ENCODE measurements around the gene PDGFD. TPM values are rescaled to one million over a fixed set of nuclear protein-coding genes. Genes with fewer than 3 reads are reported as not detected.

Gene PDGFD
- total and polyA plus RNA-seq, 2 experiments from 2014 or later, result 1.9 to 4.5 TPM

GRCh38 chr11:104169091-104169490, 5.1 kb upstream of the PDGFD start:
- H3F3A ChIP-seq (replicated peaks; ENCODE audit: low read depth), result no peaks in the 10 kb centered on the region
- no peak overlapping the region for H3K27ac ChIP-seq (ENCODE audit: low read depth)
- peaks cover 7% of the 10 kb centered on the region; the same call in 2 of the 3 replicates for H3K4me1 Mint-ChIP-seq
- H3K36me3 Mint-ChIP-seq (ENCODE audit: low read depth), result no peaks in the 10 kb centered on the region
- no peak for DNase-seq (ENCODE audit: low spot score)
- H2AFZ ChIP-seq, result no peak overlapping the region
- H3K4me1 ChIP-seq (ENCODE audit: insufficient read depth), result no peaks in the 10 kb centered on the region; the same call in 1 of the 2 replicates
- peaks cover 3% of the 10 kb centered on the region; the same call in 1 of the 3 replicates for H3K9me3 Mint-ChIP-seq
- TF ChIP-seq CREB1 (CRISPR knock-in tag; IDR thresholded peaks at IDR 0.05; ENCODE audit: low read depth), result no peak
- TF ChIP-seq EZH2phosphoT487 (IDR thresholded peaks at IDR 0.05; ENCODE audit: unreplicated experiment), result no peak
- no peak for TF ChIP-seq CTCF (conservative IDR thresholded peaks at IDR 0.05; ENCODE audit: low read depth in 2 of 2)
- TF ChIP-seq, protein P1, sequence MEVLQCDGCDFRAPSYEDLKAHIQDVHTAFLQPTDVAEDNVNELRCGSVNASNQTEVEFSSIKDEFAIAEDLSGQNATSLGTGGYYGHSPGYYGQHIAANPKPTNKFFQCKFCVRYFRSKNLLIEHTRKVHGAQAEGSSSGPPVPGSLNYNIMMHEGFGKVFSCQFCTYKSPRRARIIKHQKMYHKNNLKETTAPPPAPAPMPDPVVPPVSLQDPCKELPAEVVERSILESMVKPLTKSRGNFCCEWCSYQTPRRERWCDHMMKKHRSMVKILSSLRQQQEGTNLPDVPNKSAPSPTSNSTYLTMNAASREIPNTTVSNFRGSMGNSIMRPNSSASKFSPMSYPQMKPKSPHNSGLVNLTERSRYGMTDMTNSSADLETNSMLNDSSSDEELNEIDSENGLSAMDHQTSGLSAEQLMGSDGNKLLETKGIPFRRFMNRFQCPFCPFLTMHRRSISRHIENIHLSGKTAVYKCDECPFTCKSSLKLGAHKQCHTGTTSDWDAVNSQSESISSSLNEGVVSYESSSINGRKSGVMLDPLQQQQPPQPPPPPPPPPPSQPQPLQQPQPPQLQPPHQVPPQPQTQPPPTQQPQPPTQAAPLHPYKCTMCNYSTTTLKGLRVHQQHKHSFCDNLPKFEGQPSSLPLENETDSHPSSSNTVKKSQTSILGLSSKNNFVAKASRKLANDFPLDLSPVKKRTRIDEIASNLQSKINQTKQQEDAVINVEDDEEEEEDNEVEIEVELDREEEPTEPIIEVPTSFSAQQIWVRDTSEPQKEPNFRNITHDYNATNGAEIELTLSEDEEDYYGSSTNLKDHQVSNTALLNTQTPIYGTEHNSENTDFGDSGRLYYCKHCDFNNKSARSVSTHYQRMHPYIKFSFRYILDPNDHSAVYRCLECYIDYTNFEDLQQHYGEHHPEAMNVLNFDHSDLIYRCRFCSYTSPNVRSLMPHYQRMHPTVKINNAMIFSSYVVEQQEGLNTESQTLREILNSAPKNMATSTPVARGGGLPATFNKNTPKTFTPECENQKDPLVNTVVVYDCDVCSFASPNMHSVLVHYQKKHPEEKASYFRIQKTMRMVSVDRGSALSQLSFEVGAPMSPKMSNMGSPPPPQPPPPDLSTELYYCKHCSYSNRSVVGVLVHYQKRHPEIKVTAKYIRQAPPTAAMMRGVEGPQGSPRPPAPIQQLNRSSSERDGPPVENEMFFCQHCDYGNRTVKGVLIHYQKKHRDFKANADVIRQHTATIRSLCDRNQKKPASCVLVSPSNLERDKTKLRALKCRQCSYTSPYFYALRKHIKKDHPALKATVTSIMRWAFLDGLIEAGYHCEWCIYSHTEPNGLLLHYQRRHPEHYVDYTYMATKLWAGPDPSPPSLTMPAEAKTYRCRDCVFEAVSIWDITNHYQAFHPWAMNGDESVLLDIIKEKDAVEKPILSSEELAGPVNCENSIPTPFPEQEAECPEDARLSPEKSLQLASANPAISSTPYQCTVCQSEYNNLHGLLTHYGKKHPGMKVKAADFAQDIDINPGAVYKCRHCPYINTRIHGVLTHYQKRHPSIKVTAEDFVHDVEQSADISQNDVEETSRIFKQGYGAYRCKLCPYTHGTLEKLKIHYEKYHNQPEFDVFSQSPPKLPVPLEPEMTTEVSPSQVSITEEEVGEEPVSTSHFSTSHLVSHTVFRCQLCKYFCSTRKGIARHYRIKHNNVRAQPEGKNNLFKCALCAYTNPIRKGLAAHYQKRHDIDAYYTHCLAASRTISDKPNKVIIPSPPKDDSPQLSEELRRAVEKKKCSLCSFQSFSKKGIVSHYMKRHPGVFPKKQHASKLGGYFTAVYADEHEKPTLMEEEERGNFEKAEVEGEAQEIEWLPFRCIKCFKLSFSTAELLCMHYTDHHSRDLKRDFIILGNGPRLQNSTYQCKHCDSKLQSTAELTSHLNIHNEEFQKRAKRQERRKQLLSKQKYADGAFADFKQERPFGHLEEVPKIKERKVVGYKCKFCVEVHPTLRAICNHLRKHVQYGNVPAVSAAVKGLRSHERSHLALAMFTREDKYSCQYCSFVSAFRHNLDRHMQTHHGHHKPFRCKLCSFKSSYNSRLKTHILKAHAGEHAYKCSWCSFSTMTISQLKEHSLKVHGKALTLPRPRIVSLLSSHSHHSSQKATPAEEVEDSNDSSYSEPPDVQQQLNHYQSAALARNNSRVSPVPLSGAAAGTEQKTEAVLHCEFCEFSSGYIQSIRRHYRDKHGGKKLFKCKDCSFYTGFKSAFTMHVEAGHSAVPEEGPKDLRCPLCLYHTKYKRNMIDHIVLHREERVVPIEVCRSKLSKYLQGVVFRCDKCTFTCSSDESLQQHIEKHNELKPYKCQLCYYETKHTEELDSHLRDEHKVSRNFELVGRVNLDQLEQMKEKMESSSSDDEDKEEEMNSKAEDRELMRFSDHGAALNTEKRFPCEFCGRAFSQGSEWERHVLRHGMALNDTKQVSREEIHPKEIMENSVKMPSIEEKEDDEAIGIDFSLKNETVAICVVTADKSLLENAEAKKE (CRISPR knock-in tag; IDR thresholded peaks at IDR 0.05), result no peak
- no peak for TF ChIP-seq EZH2 (IDR thresholded peaks at IDR 0.05; ENCODE audit: low read depth, unreplicated experiment)
- TF ChIP-seq ZNF331 (CRISPR knock-in tag; IDR thresholded peaks at IDR 0.05; ENCODE audit: low read depth), result no peak
- no peak for TF ChIP-seq JUNB (IDR thresholded peaks at IDR 0.05; ENCODE audit: unreplicated experiment)
- no peak for TF ChIP-seq ZNF114 (CRISPR knock-in tag; IDR thresholded peaks at IDR 0.05)
- TF ChIP-seq POLR2AphosphoS5 (IDR thresholded peaks at IDR 0.05; ENCODE audit: low read depth), result no peak
- TF ChIP-seq ETS1 (IDR thresholded peaks at IDR 0.05), result no peak
- no peak for TF ChIP-seq STAT1 (IDR thresholded peaks at IDR 0.05; ENCODE audit: unreplicated experiment)
- TF ChIP-seq NANOG (IDR thresholded peaks at IDR 0.05; ENCODE audit: borderline replicate concordance), result no peak
- TF ChIP-seq REST (IDR thresholded peaks at IDR 0.05; ENCODE audit: unreplicated experiment), result no peak
- H3K79me2 ChIP-seq (replicated peaks; ENCODE audit: insufficient read depth), result no peaks in the 10 kb centered on the region
- H3K27me3 Mint-ChIP-seq (ENCODE audit: insufficient read depth, low read depth, poor library complexity), result no peaks in the 10 kb centered on the region
- H3K4me2 ChIP-seq, result no peak overlapping the region
- no peak for ATAC-seq
- H3K4me3 ChIP-seq, result no peak overlapping the region
- H3K27me3 ChIP-seq (ENCODE audit: insufficient read depth), result no peaks in the 10 kb centered on the region
- no peaks in the 10 kb centered on the region for H4K20me1 ChIP-seq (replicated peaks; ENCODE audit: insufficient read depth)
- no peak overlapping the region for H3K27ac Mint-ChIP-seq
- no peaks in the 10 kb centered on the region for H3K36me3 ChIP-seq (ENCODE audit: insufficient read depth)
- no peak overlapping the region for H3K4me3 Mint-ChIP-seq
- H3K9me2 ChIP-seq (ENCODE audit: insufficient read depth), result no peaks in the 10 kb centered on the region
